ENCODE results near the gene SLC2A9. TPM values are rescaled to one million over a fixed set of nuclear protein-coding genes. Genes with fewer than 3 reads are reported as not detected.

The SLC2A9 gene
- total and polyA plus RNA-seq, 2 of the 13 experiments (the other 11 are each of a cell fraction or from before 2014, with no cell fraction given) = 36.2 to 42.3 TPM

DNA sequence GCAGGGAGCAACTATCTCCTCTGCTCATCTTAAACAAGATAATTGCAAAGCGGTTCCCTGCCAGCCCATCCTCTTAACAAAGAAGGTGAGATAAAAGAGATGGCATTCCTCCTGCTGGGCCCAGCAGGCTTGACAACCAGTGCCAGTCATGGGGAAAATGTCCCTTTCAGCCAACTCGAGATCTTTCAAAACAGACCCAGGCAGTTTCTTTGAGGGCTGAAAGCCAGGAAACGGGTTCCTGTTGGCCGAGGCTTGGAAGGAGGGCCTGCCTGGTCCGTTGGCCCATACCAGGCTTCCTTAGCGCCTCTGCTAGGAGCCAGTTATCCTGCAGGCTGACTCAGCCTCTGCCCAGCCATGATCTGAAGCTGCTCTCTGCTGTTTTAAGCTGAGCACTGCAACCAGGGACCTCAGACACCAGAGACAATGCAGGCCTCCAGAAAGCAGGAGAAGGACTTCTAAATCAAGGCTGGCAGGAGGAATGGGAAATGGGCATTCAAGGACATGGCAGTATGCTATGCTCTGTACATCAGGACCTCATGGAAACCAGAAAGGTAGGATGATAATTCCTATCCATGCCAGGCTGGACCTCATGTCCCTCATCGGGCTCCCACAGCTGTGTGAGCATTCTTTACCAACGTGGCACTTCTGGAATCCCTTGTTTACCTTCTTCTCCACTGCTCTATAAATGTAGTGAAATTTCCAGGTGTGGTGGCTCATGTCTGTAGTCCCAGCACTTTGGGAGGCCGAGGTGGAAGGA, 42.4 kb upstream of the SLC2A9 start (continued):
- TF ChIP-seq ZSCAN22 (CRISPR knock-in tag; IDR thresholded peaks at IDR 0.05) = no peak
- TF ChIP-seq, protein P1, sequence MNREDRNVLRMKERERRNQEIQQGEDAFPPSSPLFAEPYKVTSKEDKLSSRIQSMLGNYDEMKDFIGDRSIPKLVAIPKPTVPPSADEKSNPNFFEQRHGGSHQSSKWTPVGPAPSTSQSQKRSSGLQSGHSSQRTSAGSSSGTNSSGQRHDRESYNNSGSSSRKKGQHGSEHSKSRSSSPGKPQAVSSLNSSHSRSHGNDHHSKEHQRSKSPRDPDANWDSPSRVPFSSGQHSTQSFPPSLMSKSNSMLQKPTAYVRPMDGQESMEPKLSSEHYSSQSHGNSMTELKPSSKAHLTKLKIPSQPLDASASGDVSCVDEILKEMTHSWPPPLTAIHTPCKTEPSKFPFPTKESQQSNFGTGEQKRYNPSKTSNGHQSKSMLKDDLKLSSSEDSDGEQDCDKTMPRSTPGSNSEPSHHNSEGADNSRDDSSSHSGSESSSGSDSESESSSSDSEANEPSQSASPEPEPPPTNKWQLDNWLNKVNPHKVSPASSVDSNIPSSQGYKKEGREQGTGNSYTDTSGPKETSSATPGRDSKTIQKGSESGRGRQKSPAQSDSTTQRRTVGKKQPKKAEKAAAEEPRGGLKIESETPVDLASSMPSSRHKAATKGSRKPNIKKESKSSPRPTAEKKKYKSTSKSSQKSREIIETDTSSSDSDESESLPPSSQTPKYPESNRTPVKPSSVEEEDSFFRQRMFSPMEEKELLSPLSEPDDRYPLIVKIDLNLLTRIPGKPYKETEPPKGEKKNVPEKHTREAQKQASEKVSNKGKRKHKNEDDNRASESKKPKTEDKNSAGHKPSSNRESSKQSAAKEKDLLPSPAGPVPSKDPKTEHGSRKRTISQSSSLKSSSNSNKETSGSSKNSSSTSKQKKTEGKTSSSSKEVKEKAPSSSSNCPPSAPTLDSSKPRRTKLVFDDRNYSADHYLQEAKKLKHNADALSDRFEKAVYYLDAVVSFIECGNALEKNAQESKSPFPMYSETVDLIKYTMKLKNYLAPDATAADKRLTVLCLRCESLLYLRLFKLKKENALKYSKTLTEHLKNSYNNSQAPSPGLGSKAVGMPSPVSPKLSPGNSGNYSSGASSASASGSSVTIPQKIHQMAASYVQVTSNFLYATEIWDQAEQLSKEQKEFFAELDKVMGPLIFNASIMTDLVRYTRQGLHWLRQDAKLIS (CRISPR knock-in tag; IDR thresholded peaks at IDR 0.05) = no peak
- no peak for TF ChIP-seq THAP7 (CRISPR knock-in tag; IDR thresholded peaks at IDR 0.05)
- TF ChIP-seq SMAD1 (CRISPR knock-in tag; IDR thresholded peaks at IDR 0.05; ENCODE audit: borderline replicate concordance, low read depth) = no peak
- TF ChIP-seq, protein P2, sequence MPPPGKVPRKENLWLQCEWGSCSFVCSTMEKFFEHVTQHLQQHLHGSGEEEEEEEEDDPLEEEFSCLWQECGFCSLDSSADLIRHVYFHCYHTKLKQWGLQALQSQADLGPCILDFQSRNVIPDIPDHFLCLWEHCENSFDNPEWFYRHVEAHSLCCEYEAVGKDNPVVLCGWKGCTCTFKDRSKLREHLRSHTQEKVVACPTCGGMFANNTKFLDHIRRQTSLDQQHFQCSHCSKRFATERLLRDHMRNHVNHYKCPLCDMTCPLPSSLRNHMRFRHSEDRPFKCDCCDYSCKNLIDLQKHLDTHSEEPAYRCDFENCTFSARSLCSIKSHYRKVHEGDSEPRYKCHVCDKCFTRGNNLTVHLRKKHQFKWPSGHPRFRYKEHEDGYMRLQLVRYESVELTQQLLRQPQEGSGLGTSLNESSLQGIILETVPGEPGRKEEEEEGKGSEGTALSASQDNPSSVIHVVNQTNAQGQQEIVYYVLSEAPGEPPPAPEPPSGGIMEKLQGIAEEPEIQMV (CRISPR knock-in tag; IDR thresholded peaks at IDR 0.05; ENCODE audit: low read depth) = no peak
- TF ChIP-seq, protein P3, sequence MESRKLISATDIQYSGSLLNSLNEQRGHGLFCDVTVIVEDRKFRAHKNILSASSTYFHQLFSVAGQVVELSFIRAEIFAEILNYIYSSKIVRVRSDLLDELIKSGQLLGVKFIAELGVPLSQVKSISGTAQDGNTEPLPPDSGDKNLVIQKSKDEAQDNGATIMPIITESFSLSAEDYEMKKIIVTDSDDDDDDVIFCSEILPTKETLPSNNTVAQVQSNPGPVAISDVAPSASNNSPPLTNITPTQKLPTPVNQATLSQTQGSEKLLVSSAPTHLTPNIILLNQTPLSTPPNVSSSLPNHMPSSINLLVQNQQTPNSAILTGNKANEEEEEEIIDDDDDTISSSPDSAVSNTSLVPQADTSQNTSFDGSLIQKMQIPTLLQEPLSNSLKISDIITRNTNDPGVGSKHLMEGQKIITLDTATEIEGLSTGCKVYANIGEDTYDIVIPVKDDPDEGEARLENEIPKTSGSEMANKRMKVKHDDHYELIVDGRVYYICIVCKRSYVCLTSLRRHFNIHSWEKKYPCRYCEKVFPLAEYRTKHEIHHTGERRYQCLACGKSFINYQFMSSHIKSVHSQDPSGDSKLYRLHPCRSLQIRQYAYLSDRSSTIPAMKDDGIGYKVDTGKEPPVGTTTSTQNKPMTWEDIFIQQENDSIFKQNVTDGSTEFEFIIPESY (CRISPR knock-in tag; IDR thresholded peaks at IDR 0.05) = peak; percentile 98
- no peak for TF ChIP-seq ARID5B (CRISPR knock-in tag; IDR thresholded peaks at IDR 0.05)
- 0 out of 2 replicates have a peak, but pooled peaks have one; percentile 25 for TF ChIP-seq PHF8 (CRISPR knock-in tag; IDR thresholded peaks at IDR 0.05)
- no peak for TF ChIP-seq ZNF776 (CRISPR knock-in tag; IDR thresholded peaks at IDR 0.05)
- no peak for TF ChIP-seq ATF7 (IDR thresholded peaks at IDR 0.05)
- no peak for TF ChIP-seq ATF7 (CRISPR knock-in tag; IDR thresholded peaks at IDR 0.05)
- TF ChIP-seq ERF (CRISPR knock-in tag; IDR thresholded peaks at IDR 0.05) = 0 out of 2 replicates have a peak, but pooled peaks have one; percentile 38
- TF ChIP-seq HMGA1 (CRISPR knock-in tag; conservative IDR thresholded peaks at IDR 0.05) = no peak
- TF ChIP-seq FOXK2 (IDR thresholded peaks at IDR 0.05) = no peak
- no peak for TF ChIP-seq TERF1 (CRISPR knock-in tag; IDR thresholded peaks at IDR 0.05)
- TF ChIP-seq RFX3 (CRISPR knock-in tag; IDR thresholded peaks at IDR 0.05) = no peak

Data from HepG2 (cell line).